Ishikawa (cell line): ENCODE data around the gene KDF1.

ENCODE experiments used
- CEBPB ChIP-seq: IDR thresholded peaks from 2 replicates; pipeline ENCODE4 v1.6.1; 2012
- CREB1 ChIP-seq: IDR thresholded peaks from 2 replicates; pipeline ENCODE4 v1.6.1; 2012; ENCODE audit warnings: low read depth
- EP300 ChIP-seq: IDR thresholded peaks from 2 replicates; pipeline ENCODE4 v1.6.1; 2012; ENCODE audit warnings: borderline replicate concordance
- FOXM1 ChIP-seq: IDR thresholded peaks from 2 replicates; pipeline ENCODE4 v1.6.1; 2012; ENCODE audit warnings: low read depth, borderline replicate concordance
- MAX ChIP-seq: IDR thresholded peaks from 2 replicates; pipeline ENCODE4 v1.6.1; 2012
- NFIC ChIP-seq: IDR thresholded peaks from 2 replicates; pipeline ENCODE4 v1.6.1; 2012
- RAD21 ChIP-seq: IDR thresholded peaks from 2 replicates; pipeline ENCODE4 v1.6.1; 2012; ENCODE audit warnings: low read depth
- REST ChIP-seq: IDR thresholded peaks from 2 replicates; pipeline ENCODE4 v1.6.1; 2012; ENCODE audit warnings: low read depth, mild to moderate bottlenecking
- TCF12 ChIP-seq: IDR thresholded peaks from 2 replicates; pipeline ENCODE4 v1.6.1; 2012; ENCODE audit warnings: low read depth
- YY1 ChIP-seq: IDR thresholded peaks from 2 replicates; pipeline ENCODE4 v1.6.1; 2012; ENCODE audit warnings: low read depth
- ZBTB7A ChIP-seq: IDR thresholded peaks from 2 replicates; pipeline ENCODE4 v1.6.1; 2012; ENCODE audit warnings: low read depth

GRCh38 chr1:26910343-26911160 is 49.7 kb downstream of the KDF1 start:
- TF ChIP-seq NFIC (no peak), RAD21 (no peak), YY1 (no peak), CREB1 (no peak), EP300 (no peak), TCF12 (no peak), ZBTB7A (no peak), CEBPB (no peak), FOXM1 (no peak), REST (no peak), MAX (no peak)
